ENCODE measurements around the gene CCDC28B. TPM values are rescaled to one million over a fixed set of nuclear protein-coding genes. Genes with fewer than 3 reads are reported as not detected.

The CCDC28B gene
- total RNA-seq, 8 experiments from 2014 or later: 14.6 to 92.6 (median 53.7) TPM

DNA sequence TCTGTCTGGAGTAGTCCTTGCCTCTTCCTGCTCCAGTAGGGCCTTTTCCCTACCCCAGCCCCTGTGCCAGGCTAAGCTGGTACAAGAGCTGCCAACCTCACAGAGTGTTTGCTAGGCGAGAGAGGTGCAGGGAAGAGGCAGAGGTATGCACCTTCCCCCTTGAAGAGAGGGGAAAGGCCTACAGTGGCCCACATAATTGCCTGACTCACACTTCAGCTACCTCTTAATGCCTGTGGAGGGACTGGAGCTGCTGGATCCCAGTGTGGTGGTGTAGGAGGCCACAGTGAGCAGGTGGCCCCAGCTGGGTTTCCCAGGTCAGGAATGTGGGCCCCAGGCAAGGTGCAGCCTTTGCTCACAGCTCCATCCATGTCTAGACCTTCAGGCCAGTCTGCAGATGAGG, 3.3 kb upstream of the CCDC28B start:
- Histone ChIP-seq H3K4me1 (replicated peaks in 1 of 2) (peaks cover 42 to 43% of the 10 kb centered on the region in 2 donors), H3K27ac (peak overlapping the region in 1 of 2 donors; percentile 70), H3K4me3 (no peak overlapping the region)
- no peak for ATAC-seq (replicated peaks in 6 of 8)
- WGBS, 10 experiments: 63 to 100% (median 80%) methylated on average over 1 of the region's 1 CpG; no CpG with 5 or more reads in 7 of the 10 experiments
- in situ Hi-C loops (cut with MboI; ENCODE audit: low pct_unique_long_range_greater_than_20kb in 2 of 9, low sequenced_read_pairs in 9 of 9, unreplicated experiment in 9 of 9): no loop called here

DNA sequence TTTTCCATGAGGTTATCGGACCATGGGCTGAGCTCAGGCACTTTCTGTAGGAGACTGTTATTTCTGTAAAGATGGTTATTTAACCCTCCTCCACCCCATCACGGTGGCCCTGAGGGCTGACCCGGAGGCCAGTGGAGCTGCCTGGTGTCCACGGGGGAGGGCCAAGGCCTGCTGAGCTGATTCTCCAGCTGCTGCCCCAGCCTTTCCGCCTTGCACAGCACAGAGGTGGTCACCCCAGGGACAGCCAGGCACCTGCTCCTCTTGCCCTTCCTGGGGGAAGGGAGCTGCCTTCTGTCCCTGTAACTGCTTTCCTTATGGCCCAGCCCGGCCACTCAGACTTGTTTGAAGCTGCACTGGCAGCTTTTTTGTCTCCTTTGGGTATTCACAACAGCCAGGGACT, 2.6 kb upstream of the CCDC28B start:
- H3K27ac ChIP-seq: peak overlapping the region; percentile 70 to 91
- in situ Hi-C loops (cut with MboI; ENCODE audit: low pct_unique_long_range_greater_than_20kb in 2 of 9, low sequenced_read_pairs in 9 of 9, unreplicated experiment in 9 of 9): no loop called here
- no peak for ATAC-seq (replicated peaks in 6 of 8)
- H3K4me1 ChIP-seq (replicated peaks in 1 of 2): peaks cover 42 to 44% of the 10 kb centered on the region in 2 donors
- 47 to 100% (median 56%) methylated on average over 1 to 6 of the region's 6 CpGs; no CpG with 5 or more reads in 2 of the 10 experiments for WGBS, 10 experiments
- no peak overlapping the region for H3K4me3 ChIP-seq

DNA sequence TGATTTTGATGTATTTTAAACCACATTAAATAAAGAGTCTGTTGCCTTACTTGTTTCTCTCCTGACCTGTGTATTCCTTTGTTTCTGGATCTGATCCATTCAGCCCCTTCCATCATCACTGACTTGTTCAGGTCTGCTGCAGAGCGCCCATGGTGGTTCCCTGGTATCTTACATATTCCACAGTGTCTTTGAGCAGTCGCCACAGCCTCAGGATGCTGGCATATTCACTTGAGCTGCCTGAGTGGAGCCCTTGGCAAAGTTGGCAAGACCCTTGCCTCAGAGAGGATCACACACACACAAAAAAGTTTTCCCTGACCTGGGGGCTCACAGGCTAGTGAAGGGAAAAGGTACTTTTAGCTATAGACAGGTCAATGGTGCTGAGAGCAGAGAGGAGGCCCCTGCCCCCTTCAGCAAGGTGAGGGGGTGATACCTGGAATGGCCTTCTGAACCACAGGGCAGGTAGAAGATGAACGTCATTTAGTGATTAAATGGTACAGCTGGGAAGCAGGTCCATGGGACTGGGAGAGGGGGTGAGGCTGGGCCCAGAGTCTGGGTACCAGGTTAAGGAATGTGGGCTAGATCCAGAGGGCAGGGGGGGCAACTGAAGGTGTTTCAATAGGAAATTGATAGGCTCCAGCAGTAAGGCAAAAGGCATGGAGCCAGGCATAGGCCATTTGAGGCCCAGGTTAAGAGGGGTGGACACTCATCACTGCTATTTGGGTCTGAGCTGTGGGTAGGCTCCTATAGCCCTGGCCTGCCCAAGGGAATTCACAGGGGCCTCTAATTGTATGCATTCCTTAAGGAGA, 2.0 kb upstream of the CCDC28B start:
- no peak for ATAC-seq (replicated peaks in 6 of 8)
- H3K4me3 ChIP-seq: no peak overlapping the region

DNA sequence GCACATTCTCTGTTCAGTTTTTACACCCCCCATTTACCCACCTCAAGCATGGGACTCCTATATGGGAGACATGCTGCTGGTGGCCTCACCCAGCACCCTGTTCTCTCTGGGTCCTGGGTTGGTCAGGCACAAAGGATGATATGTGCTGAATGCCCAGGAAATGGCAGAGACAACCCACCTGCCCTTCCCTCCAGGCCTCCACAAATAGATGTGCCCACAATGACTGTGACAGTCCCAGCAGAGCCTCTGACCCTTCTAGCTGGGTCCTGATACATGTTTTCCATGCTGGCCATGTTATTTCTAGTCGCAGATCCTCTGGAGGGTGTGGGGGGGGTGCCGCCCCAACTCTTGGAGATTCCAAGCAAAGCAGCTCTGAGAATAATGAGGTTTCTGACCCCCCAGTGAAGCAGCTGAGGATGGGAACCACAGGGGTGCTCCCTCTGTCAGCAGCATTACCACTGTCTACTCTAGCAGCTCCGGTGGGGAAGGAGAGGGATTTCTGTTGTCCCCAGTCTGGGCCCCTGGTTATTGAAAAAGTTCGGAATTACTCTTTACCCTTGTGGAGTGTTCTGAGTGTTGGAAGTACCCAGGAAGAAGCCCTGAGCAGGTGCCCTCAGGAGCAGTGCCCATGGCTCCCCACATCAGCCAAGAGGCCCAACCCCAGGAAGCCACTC, 1.2 kb upstream of the CCDC28B start:
- 43 to 71% (median 60%) methylated on average over 1 to 4 of the region's 4 CpGs; no CpG with 5 or more reads in 4 of the 10 experiments for WGBS, 10 experiments

More for the DNA sequence above, 2.0 kb upstream of the CCDC28B start:
- peak overlapping the region; percentile 70 to 91 for H3K27ac ChIP-seq
- in situ Hi-C loops (cut with MboI; ENCODE audit: low pct_unique_long_range_greater_than_20kb in 2 of 9, low sequenced_read_pairs in 9 of 9, unreplicated experiment in 9 of 9): no loop called here
- peaks cover 42 to 44% of the 10 kb centered on the region in 2 donors for H3K4me1 ChIP-seq (replicated peaks in 1 of 2)
- WGBS, 10 experiments: 17 to 100% (median 90%) methylated on average over 1 to 3 of the region's 3 CpGs; no CpG with 5 or more reads in 1 of the 10 experiments

DNA sequence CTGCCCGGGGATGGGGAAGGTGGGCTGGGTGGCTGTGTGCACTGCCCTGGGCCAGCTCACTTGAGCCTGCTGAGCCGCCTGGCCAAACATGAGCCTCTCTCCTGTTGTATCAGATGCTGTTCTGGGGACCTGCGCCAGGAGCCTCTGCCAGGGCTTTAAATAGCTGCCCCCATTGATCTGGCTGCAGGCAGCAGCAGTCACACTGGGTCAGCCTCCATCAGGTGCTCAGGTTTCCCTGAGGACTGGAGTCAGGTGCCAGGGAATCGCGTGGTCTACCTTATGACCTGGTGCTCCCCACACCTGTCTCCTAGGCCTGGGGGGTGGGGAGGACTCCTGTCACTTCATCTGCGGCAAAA, 700 bp upstream of the CCDC28B start:
- ATAC-seq (replicated peaks in 6 of 8): peak in 5 of 8 experiments; percentile 0 to 5 (median 2)
- WGBS, 10 experiments: 0 to 100% (median 29%) methylated on average over 1 to 4 of the region's 6 CpGs; no CpG with 5 or more reads in 4 of the 10 experiments
- peaks cover 42 to 44% of the 10 kb centered on the region in 2 donors for H3K4me1 ChIP-seq (replicated peaks in 1 of 2)
- peak overlapping the region; percentile 37 to 47 (median 41) for H3K4me3 ChIP-seq
- H3K27ac ChIP-seq: peak overlapping the region; percentile 70 to 91
- in situ Hi-C loops (cut with MboI; ENCODE audit: low pct_unique_long_range_greater_than_20kb in 2 of 9, low sequenced_read_pairs in 9 of 9, unreplicated experiment in 9 of 9): no loop called here

More for the DNA sequence above, 1.2 kb upstream of the CCDC28B start:
- Histone ChIP-seq H3K27ac (peak overlapping the region; percentile 70 to 91), H3K4me3 (peak overlapping the region in 4 of 5 donors; percentile 37 to 47 (median 41)), H3K4me1 (replicated peaks in 1 of 2) (peaks cover 42 to 44% of the 10 kb centered on the region in 2 donors)
- in situ Hi-C loops (cut with MboI; ENCODE audit: low pct_unique_long_range_greater_than_20kb in 2 of 9, low sequenced_read_pairs in 9 of 9, unreplicated experiment in 9 of 9): no loop called here
- ATAC-seq (replicated peaks in 6 of 8): no peak

DNA sequence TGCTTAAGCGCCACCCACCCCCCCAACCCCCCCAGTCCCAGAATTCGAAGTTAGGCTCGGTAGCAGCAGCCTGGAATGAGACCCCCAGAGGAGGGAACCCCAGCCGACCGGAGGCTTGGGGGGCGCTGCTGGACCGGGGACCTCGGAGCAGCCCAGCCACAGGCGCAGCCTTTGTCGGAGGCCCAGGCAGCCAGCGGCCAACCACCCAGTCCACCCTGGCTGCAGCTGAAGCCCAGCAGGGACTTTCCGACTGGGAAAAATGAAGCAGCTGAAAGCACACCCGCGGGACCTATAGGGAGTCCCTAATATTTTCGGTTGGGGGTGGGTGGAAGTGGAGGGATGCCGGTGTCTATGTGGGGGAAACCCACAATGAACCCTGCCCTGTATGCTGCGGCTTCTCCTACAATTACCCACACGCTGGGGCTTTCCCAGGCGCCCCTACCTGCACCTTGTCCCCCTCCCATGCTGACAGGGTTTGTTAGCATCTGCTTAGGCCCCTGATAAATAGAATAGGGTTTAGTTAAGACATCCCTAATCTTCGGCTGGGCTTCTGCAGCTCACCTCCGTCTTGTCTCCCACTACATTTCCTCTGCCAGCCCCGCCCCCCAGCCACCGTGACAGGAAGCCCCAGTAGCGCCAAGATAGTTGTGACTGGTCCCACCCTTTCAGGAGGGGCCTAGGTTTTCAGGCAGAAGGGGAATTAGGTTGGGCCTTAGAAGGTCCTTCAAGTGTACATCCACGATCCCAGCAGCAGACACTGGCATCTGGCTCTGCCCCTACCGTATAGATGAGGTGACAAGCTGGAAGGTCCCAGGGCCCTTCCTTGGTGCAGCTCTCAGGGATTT, 838 bp downstream of the CCDC28B start:
- peak; percentile 25 to 51 (median 43) for ATAC-seq (replicated peaks in 6 of 8)
- in situ Hi-C loops (cut with MboI; ENCODE audit: low pct_unique_long_range_greater_than_20kb in 2 of 9, low sequenced_read_pairs in 9 of 9, unreplicated experiment in 9 of 9): no loop called here
- Histone ChIP-seq H3K4me1 (replicated peaks in 1 of 2) (peaks cover 46 to 47% of the 10 kb centered on the region in 2 donors), H3K4me3 (peak overlapping the region; percentile 37 to 47 (median 41)), H3K27ac (peak overlapping the region; percentile 70 to 91)
- 0 to 60% (median 9%) methylated on average over 1 to 11 of the region's 26 CpGs; no CpG with 5 or more reads in 2 of the 10 experiments for WGBS, 10 experiments

DNA sequence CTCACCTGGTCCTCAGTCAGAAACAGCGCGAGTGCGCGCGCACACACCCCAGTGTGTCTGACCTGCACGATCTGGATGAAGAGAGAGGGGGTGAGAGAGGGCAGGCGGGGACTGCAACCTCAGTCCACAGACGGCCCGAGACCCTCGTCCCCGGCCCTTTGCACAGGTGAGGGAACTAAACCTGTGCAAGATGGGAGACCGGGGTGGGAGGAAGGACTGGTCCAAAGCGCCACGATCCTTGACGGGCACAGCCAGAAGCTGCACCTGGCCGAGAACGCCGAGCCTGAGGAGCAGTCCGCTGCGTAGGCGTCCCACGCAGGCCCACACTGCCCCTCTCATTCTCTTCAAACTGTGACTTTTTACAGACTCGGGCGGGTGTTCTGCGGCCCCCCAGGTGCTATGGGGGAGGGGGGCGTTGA, 4.6 kb downstream of the CCDC28B start:
- Histone ChIP-seq H3K27ac (peak overlapping the region; percentile 2 to 37), H3K4me1 (replicated peaks in 1 of 2) (peaks cover 17 to 21% of the 10 kb centered on the region in 2 donors), H3K4me3 (peak overlapping the region; percentile 46 to 61 (median 52))
- WGBS, 10 experiments: 7 to 80% (median 50%) methylated on average over 3 to 20 of the region's 26 CpGs; no CpG with 5 or more reads in 5 of the 10 experiments
- in situ Hi-C loops (cut with MboI; ENCODE audit: low pct_unique_long_range_greater_than_20kb in 2 of 9, low sequenced_read_pairs in 9 of 9, unreplicated experiment in 9 of 9): no loop called here
- ATAC-seq (replicated peaks in 6 of 8): peak in 4 of 8 experiments; percentile 0

DNA sequence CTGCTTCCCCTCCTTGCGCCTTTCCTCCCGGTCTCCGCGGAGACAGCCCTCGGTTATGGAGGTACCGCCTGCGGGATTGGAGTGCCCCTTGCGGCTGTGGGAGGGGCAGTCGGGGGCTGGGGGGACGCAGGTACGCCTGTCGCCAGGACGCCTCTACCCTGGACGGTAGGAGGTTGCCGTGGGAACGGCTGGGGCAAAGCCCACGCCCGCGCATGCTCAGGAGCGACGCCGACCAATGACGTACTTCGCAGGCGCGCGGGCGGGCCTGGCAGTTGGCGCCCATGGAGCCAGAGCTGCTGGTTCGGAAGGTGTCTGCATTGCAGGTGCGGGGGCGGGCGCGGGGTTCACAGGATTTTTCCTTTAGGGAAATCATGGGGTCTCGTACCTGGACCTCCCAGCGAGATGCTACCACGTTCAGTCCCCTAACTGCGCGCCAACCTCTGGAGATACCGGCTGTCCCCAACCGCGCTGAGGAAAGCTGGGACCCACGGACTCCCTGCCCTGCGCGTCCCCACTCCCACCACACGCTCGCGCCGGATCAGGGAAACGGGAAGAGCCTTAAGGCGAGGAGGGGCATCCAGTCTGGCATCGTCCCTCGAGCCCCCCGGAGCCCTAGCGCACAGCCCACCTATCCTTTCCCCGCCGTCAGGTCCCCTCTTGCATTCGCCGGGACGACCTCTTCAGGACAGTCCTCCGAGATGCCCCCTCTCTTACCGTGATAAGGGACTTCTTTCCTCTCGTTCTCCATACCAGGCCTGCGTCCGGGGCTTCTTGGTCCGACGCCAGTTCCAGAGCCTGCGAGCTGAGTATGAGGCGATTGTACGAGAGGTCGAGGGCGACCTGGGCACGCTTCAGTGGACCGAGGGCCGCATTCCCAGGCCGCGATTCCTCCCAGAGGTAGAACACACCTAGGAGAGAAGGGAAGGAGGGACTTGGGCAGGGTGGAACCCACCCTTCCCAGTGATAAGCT, 5.3 kb downstream of the CCDC28B start, which contains the start of gene IQCC:
Gene IQCC (plus strand): TSS at position 271 of the 970 bp plus-strand sequence. CDS start 11 bp downstream, at position 282.
- peaks cover 16 to 21% of the 10 kb centered on the region in 2 donors for H3K4me1 ChIP-seq (replicated peaks in 1 of 2)
- H3K4me3 ChIP-seq: peak within 1 kb of the TSS; percentile 46 to 61 (median 52)
- peak; percentile 57 to 75 (median 72) for ATAC-seq (replicated peaks in 6 of 8)
- 0 to 12% (median 2%) methylated on average over 4 to 18 of the region's 77 CpGs; no CpG with 5 or more reads in 6 of the 10 experiments for WGBS, 10 experiments
- H3K27ac ChIP-seq: peak within 1 kb of the TSS; percentile 28 to 37
- in situ Hi-C loops (cut with MboI; ENCODE audit: low pct_unique_long_range_greater_than_20kb in 2 of 9, low sequenced_read_pairs in 9 of 9, unreplicated experiment in 9 of 9): no loop called here

DNA sequence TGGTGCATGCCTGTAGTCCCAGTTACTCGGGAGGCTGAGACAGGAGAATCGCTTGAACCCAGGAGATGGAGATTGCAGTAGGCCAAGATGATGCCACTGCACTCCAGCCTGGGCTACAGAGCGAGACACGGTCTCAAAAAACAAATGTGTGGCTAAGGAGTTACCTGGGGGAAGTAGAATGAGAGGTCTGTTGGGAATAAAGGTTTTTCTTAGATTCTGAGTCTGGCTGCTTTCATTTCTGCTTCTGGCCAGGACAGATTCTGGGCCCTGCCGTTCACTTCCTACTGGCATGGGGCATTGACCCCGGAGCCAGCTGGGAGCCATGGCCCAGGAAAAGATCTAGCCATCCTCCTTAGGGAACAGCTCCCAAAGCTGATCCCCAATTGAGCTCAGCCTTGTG, 8.1 kb downstream of the CCDC28B start:
- H3K4me1 ChIP-seq (replicated peaks in 1 of 2): peaks cover 5 to 12% of the 10 kb centered on the region in 2 donors
- no peak overlapping the region for H3K4me3 ChIP-seq
- 67 to 100% (median 92%) methylated on average over 1 to 6 of the region's 6 CpGs; no CpG with 5 or more reads in 3 of the 10 experiments for WGBS, 10 experiments
- ATAC-seq (replicated peaks in 6 of 8): no peak
- in situ Hi-C loops (cut with MboI; ENCODE audit: low pct_unique_long_range_greater_than_20kb in 2 of 9, low sequenced_read_pairs in 9 of 9, unreplicated experiment in 9 of 9): no loop called here
- H3K27ac ChIP-seq: no peak overlapping the region

DNA sequence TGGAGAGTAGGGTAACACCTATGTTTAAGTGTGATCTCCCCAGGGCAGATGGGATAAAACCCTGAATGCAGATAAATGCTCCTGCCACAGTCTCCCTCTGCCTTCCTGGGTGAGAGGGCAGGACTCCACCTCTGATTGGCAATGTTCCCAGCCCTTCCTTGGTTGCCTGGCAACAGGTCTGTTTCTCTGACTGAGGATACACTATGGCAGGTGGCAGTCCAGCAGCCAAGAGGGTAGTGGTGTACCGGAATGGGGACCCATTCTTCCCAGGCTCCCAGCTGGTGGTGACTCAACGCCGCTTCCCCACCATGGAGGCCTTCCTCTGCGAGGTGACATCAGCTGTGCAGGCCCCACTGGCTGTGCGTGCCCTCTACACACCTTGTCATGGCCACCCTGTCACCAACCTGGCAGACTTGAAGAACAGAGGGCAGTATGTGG, 8.5 kb downstream of the CCDC28B start, which contains the start of gene DCDC2B:
Gene DCDC2B (plus strand): TSS at position 199 of the 438 bp plus-strand sequence. CDS start 5 bp downstream, at position 204.
- Histone ChIP-seq H3K4me3 (no peak within 1 kb of the TSS), H3K27ac (no peak within 1 kb of the TSS), H3K4me1 (replicated peaks in 1 of 2) (peaks cover 5 to 12% of the 10 kb centered on the region in 2 donors)
- peak in 6 of 8 experiments; percentile 1 to 23 (median 10) for ATAC-seq (replicated peaks in 6 of 8)
- 58 to 90% (median 79%) methylated on average over 3 to 5 of the region's 5 CpGs; no CpG with 5 or more reads in 4 of the 10 experiments for WGBS, 10 experiments
- in situ Hi-C loops (cut with MboI; ENCODE audit: low pct_unique_long_range_greater_than_20kb in 2 of 9, low sequenced_read_pairs in 9 of 9, unreplicated experiment in 9 of 9): no loop called here

All from motor neuron (in vitro differentiated cells).